ENCODE data around the gene RNF213. TPM values are rescaled to one million over a fixed set of nuclear protein-coding genes. Genes with fewer than 3 reads are reported as not detected.

RNF213 gene
- total RNA-seq, 1 experiment from 2014 or later = 71.4 TPM

DNA sequence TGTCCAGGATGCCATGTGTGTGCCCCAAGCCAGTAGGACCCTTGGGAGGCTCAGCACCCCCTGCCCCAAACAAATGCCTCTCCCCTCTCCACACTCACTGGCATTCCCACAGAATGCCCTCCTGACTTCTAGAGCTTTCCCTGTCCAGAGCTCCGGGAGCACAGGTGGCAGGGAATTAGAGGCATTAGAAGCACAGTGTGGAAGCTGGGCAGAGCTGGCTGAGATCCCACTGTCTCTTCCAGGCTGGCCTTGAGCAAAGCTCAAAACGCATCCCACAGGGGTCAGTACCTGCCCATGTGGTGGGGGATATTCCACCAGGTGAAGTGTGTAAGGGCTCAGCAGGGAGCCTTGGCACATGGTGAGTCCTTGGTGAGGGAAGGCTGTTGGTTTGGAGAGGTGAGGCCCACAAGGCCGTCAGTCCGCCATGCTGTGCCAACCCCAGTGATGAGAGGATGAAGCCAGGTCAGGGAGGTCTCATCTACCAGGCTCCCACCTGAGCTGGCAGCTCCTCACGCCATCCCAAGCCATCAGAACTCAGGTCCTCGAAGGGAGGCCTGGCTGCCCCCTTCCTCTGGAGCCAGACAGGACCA is 172.4 kb downstream of the RNF213 start:
- Histone ChIP-seq H3K9me2 (replicated peaks; ENCODE audit: low read length) (no peaks in the 10 kb centered on the region), H3K79me2 (ENCODE audit: low read length) (no peaks in the 10 kb centered on the region), H3K9ac (ENCODE audit: low read length) (no peak overlapping the region), H3K9me3 (ENCODE audit: low read length) (no peaks in the 10 kb centered on the region), H3K4me2 (ENCODE audit: low read length) (no peak overlapping the region), H3K36me3 (ENCODE audit: low read depth, low read length) (no peaks in the 10 kb centered on the region), H2AFZ (ENCODE audit: low read length) (no peak overlapping the region), H3K27me3 (ENCODE audit: low read length) (no peaks in the 10 kb centered on the region), H3K4me1 (ENCODE audit: insufficient read depth, low read length) (no peaks in the 10 kb centered on the region), H3F3A (ENCODE audit: low read length, unreplicated experiment) (no peaks in the 10 kb centered on the region), H3K27ac (ENCODE audit: low read length) (no peak overlapping the region), H3K4me3 (ENCODE audit: low read length) (no peak overlapping the region), H4K20me1 (ENCODE audit: low read length) (no peaks in the 10 kb centered on the region)
- ATAC-seq (no peak), DNase-seq (no peak)
- ChIA-PET CTCF (no interaction called here), POLR2A (ENCODE audit: unreplicated experiment) (no interaction called here)
- intact Hi-C loops (cut with micrococcal nuclease) = no loop called here
- no peak for TF ChIP-seq CTCF (conservative IDR thresholded peaks at IDR 0.05; ENCODE audit: low read depth, low read length)
- no peak for TF ChIP-seq EZH2 (IDR thresholded peaks at IDR 0.05; ENCODE audit: low read length, unreplicated experiment)
- no peak for TF ChIP-seq EZH2phosphoT487 (IDR thresholded peaks at IDR 0.05; ENCODE audit: borderline replicate concordance, low read length)
- BruUV-seq (replicated peaks) = no TSS peak

DNA sequence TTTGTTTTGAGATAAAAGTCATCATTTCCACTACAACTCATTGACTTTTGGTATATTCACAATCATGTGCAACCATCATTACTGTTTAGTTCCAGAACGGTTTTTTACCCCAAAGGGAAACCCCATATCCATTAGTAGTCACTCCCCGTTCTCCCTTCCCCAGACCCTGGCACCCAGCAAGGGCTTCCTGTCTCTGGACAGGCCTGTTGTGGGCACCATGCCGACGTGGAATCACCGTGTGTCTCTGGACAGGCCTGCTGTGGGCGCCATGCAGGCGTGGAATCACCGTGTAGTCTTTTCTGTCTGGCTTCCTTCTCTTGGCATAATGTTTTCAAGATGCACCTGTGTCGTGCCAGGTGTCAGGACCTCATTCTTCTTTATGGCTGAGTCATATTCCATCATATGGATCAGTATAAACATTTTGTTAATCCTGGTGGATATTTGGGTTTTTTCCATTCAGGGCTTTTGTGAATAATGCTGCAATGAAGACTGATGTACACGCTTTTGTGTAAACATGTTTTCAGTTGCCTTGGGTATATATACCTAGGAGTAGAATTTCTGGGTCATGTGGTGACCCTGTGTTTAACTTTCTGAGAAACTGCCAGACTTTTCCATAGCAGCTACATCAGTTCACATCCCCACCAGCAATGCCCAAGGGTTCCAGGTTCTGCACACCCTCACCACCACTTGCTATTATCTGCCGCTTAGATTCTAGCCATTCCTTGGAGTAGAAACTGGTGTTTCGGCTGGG is 173.4 kb downstream of the RNF213 start:
- intact Hi-C loops (cut with micrococcal nuclease) = no loop called here
- no peak for ATAC-seq

DNA sequence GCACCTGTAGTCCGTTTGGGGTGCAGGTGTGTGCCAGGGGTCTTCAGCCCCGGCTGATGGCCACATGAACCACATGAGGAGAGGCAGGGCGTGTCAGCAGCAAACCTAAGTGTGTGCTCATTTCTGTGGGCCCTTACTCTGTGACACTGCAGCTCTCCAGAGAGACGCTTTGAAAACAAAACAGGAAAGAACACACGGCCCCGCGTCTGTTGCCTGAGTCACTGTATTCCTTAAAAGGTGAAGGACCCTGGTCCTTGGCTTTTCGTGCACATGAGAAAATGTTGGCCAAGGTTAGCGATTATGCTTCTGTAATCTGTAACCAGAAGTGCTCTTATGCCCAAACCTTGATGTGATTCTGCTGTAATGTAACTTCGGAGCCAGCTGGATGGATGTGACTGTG is 176.9 kb downstream of the RNF213 start:
- no peaks in the 10 kb centered on the region for H3K4me1 ChIP-seq (ENCODE audit: insufficient read depth, low read length)
- no peak overlapping the region for H2AFZ ChIP-seq (ENCODE audit: low read length)
- ATAC-seq = no peak
- H3K4me2 ChIP-seq (ENCODE audit: low read length) = no peak overlapping the region
- no peaks in the 10 kb centered on the region for H3K79me2 ChIP-seq (ENCODE audit: low read length)
- no peak overlapping the region for H3K4me3 ChIP-seq (ENCODE audit: low read length)
- intact Hi-C loops (cut with micrococcal nuclease) = no loop called here
- H3K9me2 ChIP-seq (replicated peaks; ENCODE audit: low read length) = no peaks in the 10 kb centered on the region
- DNase-seq = no peak
- no TSS peak for BruUV-seq (replicated peaks)
- ChIA-PET CTCF (no interaction called here), POLR2A (ENCODE audit: unreplicated experiment) (no interaction called here)
- no peaks in the 10 kb centered on the region for H3K27me3 ChIP-seq (ENCODE audit: low read length)
- no peaks in the 10 kb centered on the region for H3K36me3 ChIP-seq (ENCODE audit: low read depth, low read length)
- H3K9me3 ChIP-seq (ENCODE audit: low read length) = no peaks in the 10 kb centered on the region
- TF ChIP-seq EZH2 (IDR thresholded peaks at IDR 0.05; ENCODE audit: low read length, unreplicated experiment) = no peak
- no peak for TF ChIP-seq CTCF (conservative IDR thresholded peaks at IDR 0.05; ENCODE audit: low read depth, low read length)
- no peak for TF ChIP-seq EZH2phosphoT487 (IDR thresholded peaks at IDR 0.05; ENCODE audit: borderline replicate concordance, low read length)
- H3K27ac ChIP-seq (ENCODE audit: low read length) = no peak overlapping the region
- no peaks in the 10 kb centered on the region for H3F3A ChIP-seq (ENCODE audit: low read length, unreplicated experiment)
- no peaks in the 10 kb centered on the region for H4K20me1 ChIP-seq (ENCODE audit: low read length)
- H3K9ac ChIP-seq (ENCODE audit: low read length) = no peak overlapping the region

More for the DNA sequence above, 173.4 kb downstream of the RNF213 start:
- Histone ChIP-seq H3K4me1 (ENCODE audit: insufficient read depth, low read length) (no peaks in the 10 kb centered on the region), H3K27me3 (ENCODE audit: low read length) (no peaks in the 10 kb centered on the region), H3K27ac (ENCODE audit: low read length) (no peak overlapping the region), H3K9ac (ENCODE audit: low read length) (no peak overlapping the region), H3K4me2 (ENCODE audit: low read length) (no peak overlapping the region), H3K36me3 (ENCODE audit: low read depth, low read length) (no peaks in the 10 kb centered on the region), H3K79me2 (ENCODE audit: low read length) (no peaks in the 10 kb centered on the region), H3K4me3 (ENCODE audit: low read length) (no peak overlapping the region), H3K9me3 (ENCODE audit: low read length) (no peaks in the 10 kb centered on the region), H3K9me2 (replicated peaks; ENCODE audit: low read length) (no peaks in the 10 kb centered on the region), H3F3A (ENCODE audit: low read length, unreplicated experiment) (no peaks in the 10 kb centered on the region), H2AFZ (ENCODE audit: low read length) (no peak overlapping the region), H4K20me1 (ENCODE audit: low read length) (no peaks in the 10 kb centered on the region)
- ChIA-PET POLR2A (ENCODE audit: unreplicated experiment) (no interaction called here), CTCF (no interaction called here)
- no TSS peak for BruUV-seq (replicated peaks)
- DNase-seq = no peak
- TF ChIP-seq EZH2 (IDR thresholded peaks at IDR 0.05; ENCODE audit: low read length, unreplicated experiment) (no peak), EZH2phosphoT487 (IDR thresholded peaks at IDR 0.05; ENCODE audit: borderline replicate concordance, low read length) (no peak)
